Parathyroid adenoma (tissue), 2 donors: ENCODE measurements around the gene CPNE5.

Experiments
- H2AFZ ChIP-seq: fragments of 300-600 bp; sonication (generic); one replicate; pipeline ENCODE4 v1.7.0; 2017; ENCODE audit warnings: antibody characterized with exemption, mild to moderate bottlenecking
- H3K27ac ChIP-seq: fragments of 300-600 bp; sonication (generic); one replicate; pipeline ENCODE4 v1.7.0; 2017
- H3K27me3 ChIP-seq: fragments of 300-600 bp; sonication (generic); one replicate; pipeline ENCODE4 v1.7.0; 2017; ENCODE audit warnings: low read length; ENCODE audit not compliant: control insufficient read depth, insufficient read depth
- H3K36me3 ChIP-seq: fragments of 300-600 bp; sonication (generic); one replicate; pipeline ENCODE4 v1.7.0; 2017; ENCODE audit warnings: low read length; ENCODE audit not compliant: control insufficient read depth, insufficient read depth
- H3K4me1 ChIP-seq: fragments of 300-600 bp; sonication (generic); one replicate; pipeline ENCODE4 v1.7.0; 2017; ENCODE audit warnings: control low read depth
- H3K4me2 ChIP-seq: fragments of 300-600 bp; sonication (generic); one replicate; pipeline ENCODE4 v1.7.0; 2017; ENCODE audit warnings: low read length
- H3K4me3 ChIP-seq: fragments of 300-600 bp; sonication (generic); one replicate; pipeline ENCODE4 v1.7.0; 2017; ENCODE audit warnings: low read depth, low read length
- H3K79me2 ChIP-seq: fragments of 300-600 bp; sonication (generic); one replicate; pipeline ENCODE4 v1.7.0; 2017; ENCODE audit warnings: control low read depth
- H3K9ac ChIP-seq: fragments of 300-600 bp; sonication (generic); one replicate; pipeline ENCODE4 v1.7.0; 2017; ENCODE audit warnings: mild to moderate bottlenecking
- H3K9me3 ChIP-seq: fragments of 300-600 bp; sonication (generic); one replicate; pipeline ENCODE4 v1.7.0; 2017; ENCODE audit warnings: low read length; ENCODE audit not compliant: control insufficient read depth
- TF ChIP-seq, protein P1 (sequence below): fragments of 300-600 bp; sonication (generic); IDR thresholded peaks from one replicate; pipeline ENCODE4 v1.7.0; 2017; ENCODE audit warnings: antibody characterized with exemption, mild to moderate bottlenecking
- donor health status: primary hyperparathyroidism.

Gene CPNE5

GRCh38 chr6:36829919-36830544 lies 9.2 kb downstream of the CPNE5 start:
- no peaks in the 10 kb centered on the region for H3K4me1 ChIP-seq
- H3K9ac ChIP-seq: no peak overlapping the region
- no peaks in the 10 kb centered on the region for H3K27me3 ChIP-seq
- TF ChIP-seq, protein P1, sequence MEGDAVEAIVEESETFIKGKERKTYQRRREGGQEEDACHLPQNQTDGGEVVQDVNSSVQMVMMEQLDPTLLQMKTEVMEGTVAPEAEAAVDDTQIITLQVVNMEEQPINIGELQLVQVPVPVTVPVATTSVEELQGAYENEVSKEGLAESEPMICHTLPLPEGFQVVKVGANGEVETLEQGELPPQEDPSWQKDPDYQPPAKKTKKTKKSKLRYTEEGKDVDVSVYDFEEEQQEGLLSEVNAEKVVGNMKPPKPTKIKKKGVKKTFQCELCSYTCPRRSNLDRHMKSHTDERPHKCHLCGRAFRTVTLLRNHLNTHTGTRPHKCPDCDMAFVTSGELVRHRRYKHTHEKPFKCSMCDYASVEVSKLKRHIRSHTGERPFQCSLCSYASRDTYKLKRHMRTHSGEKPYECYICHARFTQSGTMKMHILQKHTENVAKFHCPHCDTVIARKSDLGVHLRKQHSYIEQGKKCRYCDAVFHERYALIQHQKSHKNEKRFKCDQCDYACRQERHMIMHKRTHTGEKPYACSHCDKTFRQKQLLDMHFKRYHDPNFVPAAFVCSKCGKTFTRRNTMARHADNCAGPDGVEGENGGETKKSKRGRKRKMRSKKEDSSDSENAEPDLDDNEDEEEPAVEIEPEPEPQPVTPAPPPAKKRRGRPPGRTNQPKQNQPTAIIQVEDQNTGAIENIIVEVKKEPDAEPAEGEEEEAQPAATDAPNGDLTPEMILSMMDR: no peak
- no peak overlapping the region for H3K4me3 ChIP-seq
- H3K9me3 ChIP-seq: no peaks in the 10 kb centered on the region
- peak overlapping the region; percentile 41 for H2AFZ ChIP-seq
- no peak overlapping the region for H3K27ac ChIP-seq
- H3K36me3 ChIP-seq: no peaks in the 10 kb centered on the region
- no peaks in the 10 kb centered on the region for H3K79me2 ChIP-seq
- H3K4me2 ChIP-seq: no peak overlapping the region

GRCh38 chr6:36827261-36828079 lies 11.8 kb downstream of the CPNE5 start:
- H3K4me3 ChIP-seq: no peak overlapping the region
- H3K4me1 ChIP-seq: no peaks in the 10 kb centered on the region
- TF ChIP-seq, protein P1: no peak
- H3K27me3 ChIP-seq: no peaks in the 10 kb centered on the region
- H3K4me2 ChIP-seq: no peak overlapping the region
- H2AFZ ChIP-seq: no peak overlapping the region
- H3K27ac ChIP-seq: peak overlapping the region; percentile 58
- no peaks in the 10 kb centered on the region for H3K36me3 ChIP-seq
- no peak overlapping the region for H3K9ac ChIP-seq
- H3K9me3 ChIP-seq: no peaks in the 10 kb centered on the region
- H3K79me2 ChIP-seq: no peaks in the 10 kb centered on the region

GRCh38 chr6:36826520-36827227 lies 12.6 kb downstream of the CPNE5 start:
- Histone ChIP-seq H3K36me3 (no peaks in the 10 kb centered on the region), H3K9ac (no peak overlapping the region), H3K4me1 (no peaks in the 10 kb centered on the region), H3K27me3 (no peaks in the 10 kb centered on the region), H3K79me2 (no peaks in the 10 kb centered on the region), H2AFZ (no peak overlapping the region), H3K4me2 (no peak overlapping the region), H3K9me3 (no peaks in the 10 kb centered on the region), H3K4me3 (no peak overlapping the region), H3K27ac (peak overlapping the region; percentile 58)
- TF ChIP-seq, protein P1: no peak

GRCh38 chr6:36825994-36826393 lies 13.2 kb downstream of the CPNE5 start:
- peak overlapping the region; percentile 29 for H3K27ac ChIP-seq
- H2AFZ ChIP-seq: no peak overlapping the region
- no peaks in the 10 kb centered on the region for H3K79me2 ChIP-seq
- no peaks in the 10 kb centered on the region for H3K27me3 ChIP-seq
- no peak overlapping the region for H3K9ac ChIP-seq
- H3K36me3 ChIP-seq: no peaks in the 10 kb centered on the region
- H3K4me2 ChIP-seq: no peak overlapping the region
- no peaks in the 10 kb centered on the region for H3K9me3 ChIP-seq
- no peaks in the 10 kb centered on the region for H3K4me1 ChIP-seq
- TF ChIP-seq, protein P1: no peak
- no peak overlapping the region for H3K4me3 ChIP-seq
